GM12801 (cell line): Measurements from ENCODE around the gene CFAP46.

Experiments
- CTCF ChIP-seq: IDR thresholded peaks from one replicate; pipeline ENCODE4 v1.5.1; 2011; ENCODE audit warnings: control low read depth; ENCODE audit not compliant: insufficient read length; ENCODE audit errors: extremely low read depth

CFAP46 gene

GRCh38 chr10:132947843-132948242, 5.5 kb upstream of the CFAP46 start:
- TF ChIP-seq CTCF = no peak

DNA sequence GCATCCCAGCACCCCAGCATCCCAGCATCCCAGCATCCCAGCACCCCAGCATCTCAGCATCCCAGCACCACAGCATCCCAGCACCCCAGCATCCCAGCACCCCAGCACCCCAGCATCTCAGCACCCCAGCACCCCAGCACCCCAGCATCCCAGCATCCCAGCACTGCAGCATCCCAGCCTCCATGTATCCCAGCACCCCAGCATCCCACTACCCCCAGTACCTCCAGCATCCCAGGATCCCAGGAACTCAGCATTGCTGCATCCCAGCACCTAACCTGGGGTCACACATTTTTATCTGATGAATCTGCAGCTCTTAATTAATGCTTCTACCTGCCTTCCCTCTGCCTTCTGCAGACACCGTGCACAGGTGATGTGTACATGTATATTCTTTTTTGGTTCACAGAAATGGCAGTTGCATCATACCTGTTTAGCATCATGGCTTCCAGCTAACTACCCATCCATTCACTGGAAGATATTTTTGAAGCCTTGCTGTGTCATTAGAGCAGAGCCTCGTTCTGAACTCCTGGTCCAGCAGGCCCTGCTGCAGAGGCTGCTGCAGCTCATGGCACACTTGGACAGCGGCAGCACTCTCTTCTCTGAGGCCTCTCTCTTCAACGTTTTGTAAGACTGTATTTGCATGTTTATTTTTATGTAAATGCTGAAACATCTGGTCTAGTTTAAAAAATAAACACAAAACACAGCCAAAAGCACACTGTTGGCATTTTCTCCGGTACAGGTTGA, 4.6 kb upstream of the CFAP46 start:
- no peak for TF ChIP-seq CTCF

DNA sequence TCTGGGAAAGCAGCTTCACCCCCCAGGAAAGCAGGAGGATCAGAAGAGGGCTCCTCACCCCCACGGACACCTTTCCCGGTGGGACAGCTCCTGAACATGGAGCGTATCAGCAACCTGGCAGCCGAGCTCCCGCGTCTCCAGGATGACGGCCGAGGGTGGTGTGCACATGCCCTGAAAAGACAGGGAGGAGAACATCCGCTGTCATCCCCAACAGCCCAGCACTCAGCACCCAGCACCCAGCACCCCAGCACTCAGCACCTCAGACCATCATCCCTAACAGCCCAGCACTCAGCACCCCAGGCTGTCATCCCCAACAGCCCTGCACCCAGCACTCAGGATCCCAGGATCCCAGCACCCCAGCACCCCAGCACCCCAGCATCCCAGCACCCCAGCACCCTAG, 3.9 kb upstream of the CFAP46 start:
- TF ChIP-seq CTCF = no peak

GRCh38 chr10:132945894-132946255, 3.5 kb upstream of the CFAP46 start:
- no peak for TF ChIP-seq CTCF

DNA sequence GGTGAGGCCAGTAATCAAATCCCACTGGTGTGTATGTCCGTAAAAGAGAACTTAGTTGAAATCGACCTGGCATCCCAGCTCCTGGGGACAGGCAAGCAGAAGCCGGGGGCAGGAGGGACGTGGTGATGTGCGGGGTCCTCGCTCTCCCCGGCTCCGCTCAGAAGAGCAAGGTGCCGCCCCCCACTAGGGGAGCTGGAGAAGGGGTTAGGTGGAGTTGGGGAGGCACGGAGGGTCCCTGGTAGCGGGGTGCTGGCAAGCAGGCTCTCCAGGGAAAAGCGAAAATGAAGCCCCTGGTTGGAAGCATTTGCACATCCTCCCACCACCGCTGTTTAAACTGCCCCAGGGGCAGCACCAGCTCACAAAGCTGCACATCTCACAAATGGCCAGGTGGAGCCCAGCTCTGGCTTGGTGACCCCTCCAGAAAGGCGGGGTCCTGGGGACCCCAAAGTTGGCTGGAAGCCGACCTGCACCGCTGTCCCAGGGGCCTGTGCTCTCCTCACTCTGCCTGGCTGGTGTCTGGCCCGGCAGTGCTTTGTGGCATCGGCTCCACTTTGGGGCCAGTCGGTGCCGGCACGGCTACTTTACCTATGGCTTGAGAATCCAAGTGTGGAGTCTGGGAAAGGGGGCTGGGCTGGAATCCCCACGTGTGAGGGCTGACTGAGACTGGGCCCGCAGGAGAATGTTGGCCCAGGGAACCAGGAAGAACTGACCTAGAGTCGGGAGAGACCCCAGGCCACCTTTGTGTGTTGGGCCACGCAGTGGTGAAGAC, 2.9 kb upstream of the CFAP46 start:
- TF ChIP-seq CTCF = no peak

- no peak for TF ChIP-seq CTCF
Measured at GRCh38 chr10:132944510-132944909, 2.1 kb upstream of the CFAP46 start.

GRCh38 chr10:132943791-132944404, 1.5 kb upstream of the CFAP46 start:
- TF ChIP-seq CTCF = no peak
